NCI-H1105 treated with DMSO at 0.1 percent for 48 hours (cell line): ENCODE data around the gene TOP1.

Experiments used
- DNase-seq: peaks from one replicate; lab custom pipeline; 2025; lab: John Stamatoyannopoulos, UW

Gene TOP1

GRCh38 chr20:41145821-41146620 is 117.4 kb downstream of the TOP1 start:
- no peak for DNase-seq

GRCh38 chr20:41147767-41148191 is 119.2 kb downstream of the TOP1 start:
- no peak for DNase-seq

GRCh38 chr20:41148942-41149341 is 120.3 kb downstream of the TOP1 start:
- DNase-seq: no peak

GRCh38 chr20:41150664-41151063 is 122.0 kb downstream of the TOP1 start:
- DNase-seq: no peak

GRCh38 chr20:41151134-41151869 is 122.7 kb downstream of the TOP1 start:
- DNase-seq: no peak

- no peak for DNase-seq
Measured at GRCh38 chr20:41152108-41152757, 123.6 kb downstream of the TOP1 start.

GRCh38 chr20:41154436-41155176 is 126.0 kb downstream of the TOP1 start:
- no peak for DNase-seq

- DNase-seq: no peak
Measured at GRCh38 chr20:41155261-41155660, 126.6 kb downstream of the TOP1 start.

- DNase-seq: no peak
Measured at GRCh38 chr20:41158082-41158625, 129.5 kb downstream of the TOP1 start.

- no peak for DNase-seq
Measured at GRCh38 chr20:41159547-41159946, 130.9 kb downstream of the TOP1 start.

- DNase-seq: no peak
Measured at GRCh38 chr20:41160686-41161085, 132.1 kb downstream of the TOP1 start.

GRCh38 chr20:41161886-41162285 is 133.3 kb downstream of the TOP1 start:
- DNase-seq: no peak

- DNase-seq: no peak
Measured at GRCh38 chr20:41162396-41162795, 133.8 kb downstream of the TOP1 start.

GRCh38 chr20:41163821-41164220 is 135.2 kb downstream of the TOP1 start:
- no peak for DNase-seq

- DNase-seq: no peak
Measured at GRCh38 chr20:41165001-41165882, 136.6 kb downstream of the TOP1 start.

GRCh38 chr20:41166201-41167117 is 137.8 kb downstream of the TOP1 start:
- DNase-seq: no peak

- DNase-seq: no peak
Measured at GRCh38 chr20:41167118-41167470, 138.5 kb downstream of the TOP1 start.

GRCh38 chr20:41167481-41168253 is 139.0 kb downstream of the TOP1 start:
- no peak for DNase-seq
